Lower leg skin (tissue), 4 donors: ENCODE results near the gene BABAM2. TPM values are rescaled to one million over a fixed set of nuclear protein-coding genes. Genes with fewer than 3 reads are reported as not detected.

Source experiments
- DNase-seq, 2 donors: peaks; one replicate each; pipeline ENCODE4 v3.0.0-alpha.2; 2019; ENCODE audit warnings: low spot score in 2 of 2
- H3K4me3 ChIP-seq: fragments of 200-600 bp; sonication (generic); 2 replicates; pipeline ENCODE4 v1.5.1; 2017; ENCODE audit warnings: mild to moderate bottlenecking, low read depth; ENCODE audit not compliant: poor library complexity, severe bottlenecking
- POLR2A ChIP-seq, 2 donors: fragments of 450-650 bp; IDR thresholded peaks; one replicate each; pipeline ENCODE4 v1.6.1; 2016 to 2017; ENCODE audit warnings: antibody characterized with exemption in 2 of 2, mild to moderate bottlenecking in 1 of 2, moderate library complexity in 1 of 2
- WGBS, 2 donors: methylation state at CpG; one replicate each; pipeline ENCODE4 v1.1.5; 2018; 5-methylcytosine and 5-hydroxymethylcytosine counted together
- intact Hi-C: fragments of 100-400 bp; cut with DNase I; formaldehyde crosslinking; loops from one replicate; pipeline ENCODE4 v1.15.0; 2023; ENCODE audit warnings: low total_unique reads
- total RNA-seq, 4 donors: library from RNA; depleted of rRNA; stranded (reverse); fragments of >200 nt; gene quantifications; one replicate each; pipeline ENCODE4 v1.1.0, GENCODE V29; 2016
- TF ChIP-seq, protein P1 (sequence below), 3 donors: fragments of 450-650 bp; IDR thresholded peaks; one replicate each; pipeline ENCODE4 v1.5.1; 2016; ENCODE audit warnings: antibody characterized with exemption in 3 of 3, mild to moderate bottlenecking in 3 of 3, moderate library complexity in 2 of 3

BABAM2 gene
- total RNA-seq, 4 donors from 2014 or later, result 18.4 to 28.5 (median 23.9) TPM

DNA sequence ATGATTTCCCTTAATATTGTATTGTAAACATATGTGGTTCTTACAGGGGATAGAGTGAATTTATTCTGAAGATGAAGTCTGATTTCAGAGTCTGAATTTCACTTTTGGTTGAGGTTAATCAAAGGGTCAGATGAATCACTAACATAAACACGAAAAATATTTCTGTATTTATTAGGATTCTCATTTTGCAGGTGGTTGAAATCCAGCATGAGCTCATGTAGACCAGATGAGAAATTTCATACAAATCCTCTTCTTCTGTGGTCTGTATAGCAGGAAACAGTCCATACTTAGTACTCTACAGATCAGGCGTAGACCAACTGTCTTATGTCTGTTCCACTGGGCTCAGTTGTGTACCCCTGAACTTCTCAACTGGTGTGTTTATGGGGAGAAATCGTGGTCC lies 157.8 kb downstream of the BABAM2 start:
- H3K4me3 ChIP-seq, result no peak overlapping the region
- TF ChIP-seq POLR2A (IDR thresholded peaks at IDR 0.05), result no peak
- TF ChIP-seq, protein P1, sequence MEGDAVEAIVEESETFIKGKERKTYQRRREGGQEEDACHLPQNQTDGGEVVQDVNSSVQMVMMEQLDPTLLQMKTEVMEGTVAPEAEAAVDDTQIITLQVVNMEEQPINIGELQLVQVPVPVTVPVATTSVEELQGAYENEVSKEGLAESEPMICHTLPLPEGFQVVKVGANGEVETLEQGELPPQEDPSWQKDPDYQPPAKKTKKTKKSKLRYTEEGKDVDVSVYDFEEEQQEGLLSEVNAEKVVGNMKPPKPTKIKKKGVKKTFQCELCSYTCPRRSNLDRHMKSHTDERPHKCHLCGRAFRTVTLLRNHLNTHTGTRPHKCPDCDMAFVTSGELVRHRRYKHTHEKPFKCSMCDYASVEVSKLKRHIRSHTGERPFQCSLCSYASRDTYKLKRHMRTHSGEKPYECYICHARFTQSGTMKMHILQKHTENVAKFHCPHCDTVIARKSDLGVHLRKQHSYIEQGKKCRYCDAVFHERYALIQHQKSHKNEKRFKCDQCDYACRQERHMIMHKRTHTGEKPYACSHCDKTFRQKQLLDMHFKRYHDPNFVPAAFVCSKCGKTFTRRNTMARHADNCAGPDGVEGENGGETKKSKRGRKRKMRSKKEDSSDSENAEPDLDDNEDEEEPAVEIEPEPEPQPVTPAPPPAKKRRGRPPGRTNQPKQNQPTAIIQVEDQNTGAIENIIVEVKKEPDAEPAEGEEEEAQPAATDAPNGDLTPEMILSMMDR (IDR thresholded peaks at IDR 0.05), result no peak
- no peak for DNase-seq
- WGBS, 2 donors, result 81 to 86% methylated on average over 3 of the region's 3 CpGs
- intact Hi-C loops, result no loop called here

DNA sequence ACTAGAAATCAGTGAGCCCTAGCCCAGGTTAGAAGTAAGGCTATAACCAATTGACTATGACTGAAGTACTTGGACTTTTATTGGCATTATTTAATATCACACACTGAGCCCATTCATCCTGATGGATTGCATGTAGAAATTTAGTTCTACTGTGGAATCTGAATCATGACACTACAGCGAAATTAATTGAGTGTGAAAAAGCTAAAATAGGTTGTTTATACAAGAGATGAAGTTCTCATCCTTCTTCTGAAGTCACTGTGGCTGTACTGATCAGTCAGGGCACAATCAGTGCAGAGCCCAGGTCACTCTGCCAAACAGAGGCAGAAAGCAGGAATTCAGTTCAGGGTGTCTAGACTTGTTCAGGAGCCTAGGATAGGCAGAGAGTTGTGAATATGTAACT lies 158.9 kb downstream of the BABAM2 start:
- DNase-seq, result no peak
- WGBS, 2 donors, result 87 to 93% methylated on average over 1 of the region's 1 CpG
- TF ChIP-seq, protein P1 (IDR thresholded peaks at IDR 0.05), result no peak
- TF ChIP-seq POLR2A (IDR thresholded peaks at IDR 0.05), result no peak
- intact Hi-C loops, result no loop called here
- no peak overlapping the region for H3K4me3 ChIP-seq

DNA sequence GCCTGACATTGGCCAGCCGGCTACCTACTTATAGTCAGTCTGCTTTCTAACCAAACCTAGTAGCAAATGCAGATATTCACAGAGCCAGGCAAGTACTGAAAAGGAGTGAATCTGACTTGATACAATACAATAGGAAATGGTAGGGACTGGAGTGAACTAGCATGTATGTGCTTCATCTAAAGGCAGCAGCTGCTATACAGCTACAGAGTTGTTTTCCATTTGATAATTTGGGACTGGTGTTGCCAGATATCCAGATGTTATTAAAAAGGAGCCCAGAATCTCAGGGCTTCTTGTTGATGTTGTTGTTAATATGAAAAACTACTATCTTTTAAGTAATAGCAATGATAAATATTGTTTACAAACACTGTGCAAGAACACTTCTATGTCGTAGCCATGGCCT lies 159.4 kb downstream of the BABAM2 start:
- 85 to 94% methylated on average over 2 of the region's 2 CpGs for WGBS, 2 donors
- intact Hi-C loops, result no loop called here
- H3K4me3 ChIP-seq, result no peak overlapping the region
- TF ChIP-seq POLR2A (IDR thresholded peaks at IDR 0.05), result no peak
- TF ChIP-seq, protein P1 (IDR thresholded peaks at IDR 0.05), result no peak
- no peak for DNase-seq

DNA sequence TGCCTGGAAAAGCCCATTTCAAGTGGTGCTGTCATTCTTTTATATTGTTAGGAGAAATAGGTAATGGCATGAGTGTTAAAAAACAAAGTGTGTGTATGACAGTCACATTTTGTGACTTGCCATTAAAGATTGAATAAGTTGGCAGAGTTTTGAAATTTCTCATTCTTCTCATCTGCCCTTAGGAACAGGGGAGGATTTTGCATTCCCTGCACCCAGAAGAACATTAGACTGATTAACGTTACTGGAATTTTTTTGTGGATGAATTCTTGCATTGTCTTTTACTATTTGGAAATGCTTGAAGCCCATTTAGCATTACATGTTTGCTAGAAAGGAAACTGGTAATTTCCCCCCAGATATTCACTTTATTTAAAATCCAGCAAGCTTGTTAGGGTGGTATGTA lies 162.2 kb downstream of the BABAM2 start:
- H3K4me3 ChIP-seq, result no peak overlapping the region
- DNase-seq, result no peak
- 39 to 52% methylated on average over 1 of the region's 1 CpG for WGBS, 2 donors
- no peak for TF ChIP-seq POLR2A (IDR thresholded peaks at IDR 0.05)
- TF ChIP-seq, protein P1 (IDR thresholded peaks at IDR 0.05), result no peak
- intact Hi-C loops, result no loop called here

DNA sequence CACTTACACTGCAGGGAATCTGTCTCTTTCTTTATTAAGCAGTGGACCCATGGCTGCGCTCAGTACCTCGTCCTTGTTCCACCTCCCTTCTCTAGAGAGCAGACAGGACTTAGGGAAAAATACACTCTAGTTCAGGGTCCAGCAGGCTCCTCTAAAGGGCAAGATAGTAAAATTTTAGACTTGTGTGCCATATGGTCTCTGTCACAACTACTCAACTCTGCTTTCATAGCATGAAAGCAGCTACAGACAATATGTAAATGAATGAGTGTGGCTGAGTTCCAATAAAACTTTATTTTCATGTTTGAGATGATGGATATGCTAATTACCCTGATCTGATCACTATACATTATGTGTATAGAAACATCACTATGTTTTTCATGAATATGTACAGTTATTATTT lies 163.1 kb downstream of the BABAM2 start:
- WGBS, 2 donors, result 88 to 91% methylated on average over 2 of the region's 2 CpGs
- TF ChIP-seq, protein P1 (IDR thresholded peaks at IDR 0.05), result no peak
- TF ChIP-seq POLR2A (IDR thresholded peaks at IDR 0.05), result no peak
- H3K4me3 ChIP-seq, result no peak overlapping the region
- DNase-seq, result no peak
- intact Hi-C loops, result no loop called here

DNA sequence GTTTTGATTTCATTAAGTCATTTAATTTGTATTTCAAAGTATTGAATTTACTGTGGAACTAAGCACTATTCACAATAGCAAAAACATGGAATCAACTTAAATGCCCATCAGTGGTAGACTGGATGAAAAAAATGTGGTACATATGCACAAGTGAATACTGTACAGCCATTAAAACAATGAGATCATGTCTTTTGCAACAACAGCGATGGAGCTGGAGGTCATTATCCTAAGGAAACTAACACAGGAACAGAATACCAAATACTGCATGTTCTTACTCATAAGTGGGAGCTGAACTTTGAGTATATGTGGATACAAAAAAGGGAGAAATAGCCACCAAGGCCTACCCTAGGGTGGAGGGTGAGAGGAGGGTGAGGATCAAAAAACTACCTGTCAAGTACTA lies 164.4 kb downstream of the BABAM2 start:
- intact Hi-C loops, result no loop called here
- no peak overlapping the region for H3K4me3 ChIP-seq
- WGBS, 2 donors, result 93 to 97% methylated on average over 1 of the region's 1 CpG
- no peak for TF ChIP-seq POLR2A (IDR thresholded peaks at IDR 0.05)
- TF ChIP-seq, protein P1 (IDR thresholded peaks at IDR 0.05), result no peak
- DNase-seq, result no peak
